ENCODE results near the gene SBNO1.

The SBNO1 gene

DNA sequence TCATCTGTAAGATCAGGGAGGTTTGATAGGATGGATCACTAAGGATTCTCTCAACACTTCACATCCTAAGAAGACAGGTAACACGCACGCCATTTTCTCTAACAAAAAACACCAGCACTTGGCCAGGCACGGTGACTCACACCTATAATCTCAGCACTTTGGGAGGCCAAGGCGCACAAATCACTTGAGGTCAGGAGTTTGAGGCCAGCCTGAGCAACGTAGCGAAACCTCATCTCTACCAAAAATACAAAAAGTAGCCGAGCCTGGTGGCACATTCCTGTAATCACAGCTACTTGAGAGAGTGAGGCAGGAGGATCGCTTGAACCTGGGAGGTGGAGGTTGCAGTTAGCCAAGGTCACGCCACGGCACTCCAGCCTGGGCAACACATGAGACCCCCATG is 82.5 kb downstream of the SBNO1 start:
- Histone ChIP-seq H3K36me3 (ENCODE audit: control insufficient read depth, insufficient read depth, low read length) (no peaks in the 10 kb centered on the region), H3K4me1 (ENCODE audit: control insufficient read depth, insufficient read depth, low read length) (peaks cover 5% of the 10 kb centered on the region), H3K4me3 (ENCODE audit: low read depth, low read length) (no peak overlapping the region), H3K27me3 (ENCODE audit: control insufficient read depth, insufficient read depth, low read length) (no peaks in the 10 kb centered on the region), H3K9ac (ENCODE audit: low read depth, low read length) (no peak overlapping the region), H3K9me3 (ENCODE audit: control insufficient read depth, insufficient read depth, low read length) (no peaks in the 10 kb centered on the region)

DNA sequence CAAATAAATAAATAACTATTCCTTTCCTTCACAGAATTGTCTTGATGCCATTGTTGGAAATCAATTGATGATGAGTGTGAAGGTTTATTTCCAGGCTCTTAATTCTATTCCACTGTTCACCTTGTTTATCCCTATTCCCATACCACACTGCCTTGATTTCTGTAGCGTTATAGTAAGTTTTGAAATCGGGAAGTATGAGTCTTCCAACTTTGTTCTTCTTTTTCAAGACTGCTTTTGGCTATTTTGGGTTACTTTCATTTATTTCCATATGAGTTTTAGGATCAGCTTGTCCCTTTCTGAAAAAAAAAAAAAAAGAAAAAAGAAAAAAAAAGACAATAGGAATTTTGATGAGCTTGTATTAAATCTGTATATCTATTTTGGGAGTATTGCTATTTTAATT is 83.7 kb downstream of the SBNO1 start:
- Histone ChIP-seq H3K4me3 (ENCODE audit: low read depth, low read length) (no peak overlapping the region), H3K36me3 (ENCODE audit: control insufficient read depth, insufficient read depth, low read length) (no peaks in the 10 kb centered on the region), H3K9me3 (ENCODE audit: control insufficient read depth, insufficient read depth, low read length) (no peaks in the 10 kb centered on the region), H3K9ac (ENCODE audit: low read depth, low read length) (no peak overlapping the region), H3K27me3 (ENCODE audit: control insufficient read depth, insufficient read depth, low read length) (no peaks in the 10 kb centered on the region), H3K4me1 (ENCODE audit: control insufficient read depth, insufficient read depth, low read length) (no peaks in the 10 kb centered on the region)

- no peaks in the 10 kb centered on the region for H3K9me3 ChIP-seq (ENCODE audit: control insufficient read depth, insufficient read depth, low read length)
- peaks cover under 1% of the 10 kb centered on the region for H3K4me1 ChIP-seq (ENCODE audit: control insufficient read depth, insufficient read depth, low read length)
- no peaks in the 10 kb centered on the region for H3K36me3 ChIP-seq (ENCODE audit: control insufficient read depth, insufficient read depth, low read length)
- H3K27me3 ChIP-seq (ENCODE audit: control insufficient read depth, insufficient read depth, low read length): no peaks in the 10 kb centered on the region
- H3K4me3 ChIP-seq (ENCODE audit: low read depth, low read length): no peak overlapping the region
- no peak overlapping the region for H3K9ac ChIP-seq (ENCODE audit: low read depth, low read length)
Observed at GRCh38 chr12:123278101-123278627, 86.5 kb downstream of the SBNO1 start.

DNA sequence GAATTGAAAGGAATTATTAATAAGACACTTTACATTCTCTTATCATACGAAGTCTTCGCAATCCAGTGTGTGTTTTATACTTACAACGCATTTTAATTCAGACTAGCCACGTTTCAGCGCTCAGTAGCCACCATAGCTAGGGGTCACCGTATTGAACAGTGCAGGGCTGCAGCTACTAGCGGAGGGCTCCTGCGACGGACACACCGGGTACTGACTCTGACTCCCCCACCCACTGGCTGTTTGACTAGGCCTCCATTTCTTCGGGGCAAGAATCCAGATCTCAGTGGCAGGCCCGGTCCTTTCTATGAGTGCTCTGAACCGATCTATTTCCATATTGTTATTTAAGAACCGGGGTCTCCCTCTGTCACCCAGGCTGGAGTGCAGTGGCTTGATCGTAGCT is 91.5 kb downstream of the SBNO1 start:
- Histone ChIP-seq H3K27me3 (ENCODE audit: control insufficient read depth, insufficient read depth, low read length) (no peaks in the 10 kb centered on the region), H3K36me3 (ENCODE audit: control insufficient read depth, insufficient read depth, low read length) (no peaks in the 10 kb centered on the region), H3K9ac (ENCODE audit: low read depth, low read length) (no peak overlapping the region), H3K4me1 (ENCODE audit: control insufficient read depth, insufficient read depth, low read length) (peaks cover 9% of the 10 kb centered on the region), H3K9me3 (ENCODE audit: control insufficient read depth, insufficient read depth, low read length) (no peaks in the 10 kb centered on the region), H3K4me3 (ENCODE audit: low read depth, low read length) (no peak overlapping the region)

GRCh38 chr12:123271001-123271668 is 93.5 kb downstream of the SBNO1 start:
- Histone ChIP-seq H3K27me3 (ENCODE audit: control insufficient read depth, insufficient read depth, low read length) (no peaks in the 10 kb centered on the region), H3K9ac (ENCODE audit: low read depth, low read length) (no peak overlapping the region), H3K4me3 (ENCODE audit: low read depth, low read length) (peak overlapping the region; percentile 93), H3K9me3 (ENCODE audit: control insufficient read depth, insufficient read depth, low read length) (no peaks in the 10 kb centered on the region), H3K36me3 (ENCODE audit: control insufficient read depth, insufficient read depth, low read length) (peaks cover 10% of the 10 kb centered on the region), H3K4me1 (ENCODE audit: control insufficient read depth, insufficient read depth, low read length) (peaks cover 9% of the 10 kb centered on the region)

- Histone ChIP-seq H3K9ac (ENCODE audit: low read depth, low read length) (peak overlapping the region; percentile 97), H3K9me3 (ENCODE audit: control insufficient read depth, insufficient read depth, low read length) (no peaks in the 10 kb centered on the region), H3K36me3 (ENCODE audit: control insufficient read depth, insufficient read depth, low read length) (peaks cover 18% of the 10 kb centered on the region), H3K4me3 (ENCODE audit: low read depth, low read length) (peak overlapping the region; percentile 93), H3K27me3 (ENCODE audit: control insufficient read depth, insufficient read depth, low read length) (no peaks in the 10 kb centered on the region), H3K4me1 (ENCODE audit: control insufficient read depth, insufficient read depth, low read length) (peaks cover 9% of the 10 kb centered on the region)
Observed at GRCh38 chr12:123270214-123271000, 94.2 kb downstream of the SBNO1 start.

DNA sequence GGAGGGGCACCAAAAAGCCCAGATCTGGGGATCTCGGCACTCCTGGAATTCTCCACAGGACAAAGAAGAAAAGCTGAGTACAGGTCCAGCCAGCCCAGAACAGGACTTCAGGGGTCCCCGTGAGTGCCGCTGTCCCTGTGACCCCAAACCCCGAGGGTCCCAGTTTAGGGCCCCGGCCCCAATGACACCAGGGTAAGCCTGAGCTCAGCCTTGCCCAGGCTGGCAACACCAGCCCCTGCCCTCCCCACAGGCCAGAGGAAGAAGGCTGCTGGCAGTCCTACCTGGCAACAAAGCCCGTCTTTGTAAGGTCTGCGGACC is 94.8 kb downstream of the SBNO1 start:
- no peaks in the 10 kb centered on the region for H3K9me3 ChIP-seq (ENCODE audit: control insufficient read depth, insufficient read depth, low read length)
- peak overlapping the region; percentile 93 for H3K4me3 ChIP-seq (ENCODE audit: low read depth, low read length)
- H3K36me3 ChIP-seq (ENCODE audit: control insufficient read depth, insufficient read depth, low read length): peaks cover 21% of the 10 kb centered on the region
- no peaks in the 10 kb centered on the region for H3K27me3 ChIP-seq (ENCODE audit: control insufficient read depth, insufficient read depth, low read length)
- peak overlapping the region; percentile 97 for H3K9ac ChIP-seq (ENCODE audit: low read depth, low read length)
- H3K4me1 ChIP-seq (ENCODE audit: control insufficient read depth, insufficient read depth, low read length): peaks cover 9% of the 10 kb centered on the region

- peak overlapping the region; percentile 97 for H3K9ac ChIP-seq (ENCODE audit: low read depth, low read length)
- H3K36me3 ChIP-seq (ENCODE audit: control insufficient read depth, insufficient read depth, low read length): peaks cover 23% of the 10 kb centered on the region
- H3K27me3 ChIP-seq (ENCODE audit: control insufficient read depth, insufficient read depth, low read length): no peaks in the 10 kb centered on the region
- H3K4me3 ChIP-seq (ENCODE audit: low read depth, low read length): peak overlapping the region; percentile 93
- peaks cover 9% of the 10 kb centered on the region for H3K4me1 ChIP-seq (ENCODE audit: control insufficient read depth, insufficient read depth, low read length)
- no peaks in the 10 kb centered on the region for H3K9me3 ChIP-seq (ENCODE audit: control insufficient read depth, insufficient read depth, low read length)
Observed at GRCh38 chr12:123269395-123269892, 95.2 kb downstream of the SBNO1 start.

- peak overlapping the region; percentile 73 for H3K9ac ChIP-seq (ENCODE audit: low read depth, low read length)
- peaks cover 9% of the 10 kb centered on the region for H3K4me1 ChIP-seq (ENCODE audit: control insufficient read depth, insufficient read depth, low read length)
- H3K4me3 ChIP-seq (ENCODE audit: low read depth, low read length): peak overlapping the region; percentile 46
- no peaks in the 10 kb centered on the region for H3K27me3 ChIP-seq (ENCODE audit: control insufficient read depth, insufficient read depth, low read length)
- peaks cover 25% of the 10 kb centered on the region for H3K36me3 ChIP-seq (ENCODE audit: control insufficient read depth, insufficient read depth, low read length)
- H3K9me3 ChIP-seq (ENCODE audit: control insufficient read depth, insufficient read depth, low read length): no peaks in the 10 kb centered on the region
Observed at GRCh38 chr12:123268850-123269249, 95.8 kb downstream of the SBNO1 start.

GRCh38 chr12:123267991-123268843 is 96.4 kb downstream of the SBNO1 start:
- no peak overlapping the region for H3K9ac ChIP-seq (ENCODE audit: low read depth, low read length)
- H3K9me3 ChIP-seq (ENCODE audit: control insufficient read depth, insufficient read depth, low read length): no peaks in the 10 kb centered on the region
- H3K27me3 ChIP-seq (ENCODE audit: control insufficient read depth, insufficient read depth, low read length): no peaks in the 10 kb centered on the region
- H3K36me3 ChIP-seq (ENCODE audit: control insufficient read depth, insufficient read depth, low read length): peaks cover 30% of the 10 kb centered on the region
- peaks cover 9% of the 10 kb centered on the region for H3K4me1 ChIP-seq (ENCODE audit: control insufficient read depth, insufficient read depth, low read length)
- H3K4me3 ChIP-seq (ENCODE audit: low read depth, low read length): no peak overlapping the region

DNA sequence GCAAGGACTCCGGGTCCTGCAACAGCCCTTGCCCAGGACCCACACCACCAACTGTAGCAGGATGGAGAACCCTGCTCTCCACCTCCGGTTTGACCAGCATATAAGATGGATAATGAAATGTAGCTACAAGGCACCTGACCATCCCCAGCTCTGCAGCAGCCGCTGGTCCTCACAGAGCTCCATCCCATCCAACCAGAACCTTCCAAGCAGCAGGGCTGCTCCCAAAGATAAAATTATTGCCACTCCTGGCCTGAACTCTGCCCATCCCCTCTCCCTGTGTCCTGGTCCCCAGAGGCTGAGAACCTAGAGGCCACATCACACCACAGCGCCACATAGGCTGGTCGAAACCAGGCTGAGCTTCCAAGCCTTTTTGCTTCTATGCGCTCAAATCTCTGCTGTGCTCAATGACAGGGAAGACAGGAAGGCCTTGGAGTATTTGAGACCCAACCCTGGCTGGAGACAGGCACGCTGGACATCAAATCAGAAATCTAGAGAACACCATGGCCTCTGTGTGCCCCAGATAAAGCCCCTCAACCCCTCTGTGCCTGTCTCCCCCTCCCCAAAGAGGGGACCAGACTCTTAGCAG is 97.2 kb downstream of the SBNO1 start:
- Histone ChIP-seq H3K9me3 (ENCODE audit: control insufficient read depth, insufficient read depth, low read length) (no peaks in the 10 kb centered on the region), H3K4me3 (ENCODE audit: low read depth, low read length) (no peak overlapping the region), H3K4me1 (ENCODE audit: control insufficient read depth, insufficient read depth, low read length) (peaks cover 3% of the 10 kb centered on the region), H3K36me3 (ENCODE audit: control insufficient read depth, insufficient read depth, low read length) (peaks cover 33% of the 10 kb centered on the region), H3K27me3 (ENCODE audit: control insufficient read depth, insufficient read depth, low read length) (no peaks in the 10 kb centered on the region), H3K9ac (ENCODE audit: low read depth, low read length) (no peak overlapping the region)
